ENCODE results near the gene RNF7.
"Not testable (repeated sequence)": the region's sequence is repeated elsewhere in the genome, so short reads cannot be mapped to it uniquely, and the experiment has no call there.

The RNF7 gene

GRCh38 chr3:141754032-141754431 is 15.9 kb downstream of the RNF7 start:
- no peak for TF ChIP-seq CTCF (conservative IDR thresholded peaks at IDR 0.05)

DNA sequence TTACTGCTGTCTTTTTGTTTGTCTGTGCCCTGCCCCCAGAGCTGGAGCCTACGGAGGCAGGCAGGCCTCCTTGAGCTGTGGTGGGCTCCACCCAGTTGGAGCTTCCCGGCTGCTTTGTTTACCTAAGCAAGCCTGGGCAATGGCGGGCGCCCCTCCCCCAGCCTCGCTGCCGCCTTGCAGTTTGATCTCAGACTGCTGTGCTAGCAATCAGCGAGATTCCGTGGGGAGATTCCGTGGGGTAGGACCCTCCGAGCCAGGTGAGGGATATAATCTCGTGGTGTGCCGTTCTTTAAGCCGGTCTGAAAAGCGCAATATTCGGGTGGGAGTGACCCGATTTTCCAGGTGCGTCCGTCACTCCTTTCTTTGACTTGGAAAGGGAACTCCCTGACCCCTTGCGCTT is 24.5 kb downstream of the RNF7 start:
- H3K27ac ChIP-seq, result not testable (repeated sequence)

More at GRCh38 chr3:141754032-141754431, 15.9 kb downstream of the RNF7 start:
- no peak overlapping the region for H3K27ac ChIP-seq

DNA sequence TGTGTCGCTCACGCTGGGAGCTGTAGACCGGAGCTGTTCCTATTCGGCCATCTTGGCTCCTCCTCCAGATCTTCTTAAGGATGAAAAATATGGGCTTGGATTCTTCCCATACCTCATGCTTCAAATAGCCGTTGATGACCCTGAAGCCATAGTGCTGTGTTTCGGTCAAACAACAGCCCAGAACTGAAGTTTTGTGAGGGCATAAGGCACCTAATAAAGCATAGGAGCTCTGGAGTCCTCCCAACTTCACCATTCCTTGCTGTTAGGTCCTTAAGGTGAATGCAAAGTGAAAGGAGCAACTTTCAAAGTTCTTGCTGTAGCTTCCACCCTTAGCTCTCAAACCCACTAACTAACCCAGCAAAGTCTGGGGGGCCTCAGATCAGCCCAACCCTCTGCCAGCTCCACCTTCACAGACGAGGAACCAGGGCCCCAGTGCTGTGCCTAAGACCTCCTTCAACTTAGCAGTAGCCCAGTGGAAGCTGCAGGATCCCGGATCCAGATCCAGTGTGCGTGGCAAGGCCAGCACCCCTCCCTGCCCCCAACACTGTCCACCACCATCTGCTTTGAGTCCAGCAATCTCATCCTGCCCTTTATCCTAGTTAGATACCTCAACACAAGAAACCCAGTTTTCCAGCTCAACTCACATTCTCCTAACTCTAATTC is 25.1 kb downstream of the RNF7 start, which contains the start of gene GRK7:
Gene GRK7, plus strand, starts transcription at position 321 of the 663 bp plus-strand sequence. CDS start 14,877 bp downstream, outside the sequence.
- H3K27ac ChIP-seq, result no peak within 1 kb of the TSS

DNA sequence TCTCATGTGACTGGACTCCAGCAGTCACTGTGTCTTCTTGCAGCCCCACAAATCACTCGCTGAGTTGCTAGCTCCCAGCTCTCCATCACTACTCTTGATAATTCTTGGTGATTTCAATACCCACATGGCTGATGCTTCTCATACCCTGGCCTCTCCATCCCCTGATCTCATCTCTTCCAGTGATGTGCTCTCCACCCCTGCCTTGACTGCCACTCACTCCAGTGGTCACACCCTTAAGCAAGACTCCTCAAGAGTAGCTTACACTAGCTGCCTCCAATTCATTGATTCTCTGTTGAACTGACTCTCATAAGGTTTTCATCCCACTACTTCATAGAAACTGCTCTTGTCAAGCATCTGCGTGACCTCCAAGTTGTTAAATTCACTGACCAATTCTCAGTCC is 25.9 kb downstream of the RNF7 start:
- no peak for TF ChIP-seq CTCF (conservative IDR thresholded peaks at IDR 0.05)
- no peak overlapping the region for H3K27ac ChIP-seq

More for the DNA sequence above, 25.1 kb downstream of the RNF7 start, which contains the start of gene GRK7:
- no peak for TF ChIP-seq CTCF (conservative IDR thresholded peaks at IDR 0.05)

GRCh38 chr3:141764465-141764864 is 26.4 kb downstream of the RNF7 start:
- H3K27ac ChIP-seq, result no peak overlapping the region
- no peak for TF ChIP-seq CTCF (conservative IDR thresholded peaks at IDR 0.05)

GRCh38 chr3:141764986-141765385 is 26.9 kb downstream of the RNF7 start:
- H3K27ac ChIP-seq, result no peak overlapping the region
- TF ChIP-seq CTCF (conservative IDR thresholded peaks at IDR 0.05), result no peak

- no peak overlapping the region for H3K27ac ChIP-seq
- TF ChIP-seq CTCF (conservative IDR thresholded peaks at IDR 0.05), result no peak
Observed at GRCh38 chr3:141767066-141767465, 29.0 kb downstream of the RNF7 start.

DNA sequence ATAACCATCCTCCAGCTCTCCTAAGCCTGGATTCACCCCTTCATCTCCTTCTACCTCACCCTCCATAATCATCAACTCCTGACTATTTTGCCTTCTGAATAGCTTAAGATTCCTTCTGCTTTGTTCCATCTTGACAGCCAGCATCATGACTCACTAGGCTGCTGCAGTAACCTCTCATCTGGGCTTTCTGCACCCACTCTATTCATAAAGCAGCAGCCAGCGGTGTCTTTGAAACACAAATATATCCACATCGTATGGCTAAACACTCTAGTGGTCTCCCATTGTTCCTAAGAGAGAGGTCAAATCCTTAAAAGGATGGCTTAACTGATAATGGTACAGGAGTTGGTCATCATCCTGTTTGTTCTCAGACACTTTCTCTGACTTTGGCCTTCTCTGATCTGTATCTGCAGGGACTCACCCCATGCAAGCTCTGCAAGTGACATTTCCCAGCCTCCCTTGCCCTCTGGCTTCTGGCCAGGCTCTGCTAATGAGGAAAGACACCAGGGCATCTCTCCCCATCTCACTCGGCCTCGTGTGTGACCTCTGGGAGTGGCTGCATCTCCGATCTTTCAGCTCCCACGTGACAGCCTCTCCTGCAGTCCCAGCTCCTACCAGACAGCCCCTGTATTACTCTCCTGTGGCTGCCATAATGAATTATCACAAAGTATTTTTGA is 31.3 kb downstream of the RNF7 start:
- no peak overlapping the region for H3K27ac ChIP-seq
- TF ChIP-seq CTCF (conservative IDR thresholded peaks at IDR 0.05), result no peak
